ENCODE measurements around the gene ZNF660. TPM values are rescaled to one million over a fixed set of nuclear protein-coding genes. Genes with fewer than 3 reads are reported as not detected.

ZNF660 gene
- polyA plus RNA-seq, 1 experiment, result 2.8 TPM

GRCh38 chr3:44642337-44642736 is 57.6 kb downstream of the ZNF660 start:
- Histone ChIP-seq H3K27ac (ENCODE audit: low read depth, low read length) (no peak overlapping the region), H3K27me3 (ENCODE audit: control insufficient read depth, insufficient read depth, low read length) (no peaks in the 10 kb centered on the region), H3K9me3 (ENCODE audit: control insufficient read depth, insufficient read depth, low read length) (peaks cover 14% of the 10 kb centered on the region), H3K4me3 (ENCODE audit: low read depth, low read length) (no peak overlapping the region)
- POLR2A ChIA-PET, result no interaction called here
- CTCF ChIA-PET, result no interaction called here
- DNase-seq (ENCODE audit: low read depth, low spot score), result no peak
- no peak for TF ChIP-seq CTCF (IDR thresholded peaks at IDR 0.05; ENCODE audit: low read depth, low read length)

GRCh38 chr3:44643024-44643423 is 58.3 kb downstream of the ZNF660 start:
- no peak for DNase-seq (ENCODE audit: low read depth, low spot score)
- no peak for TF ChIP-seq CTCF (IDR thresholded peaks at IDR 0.05; ENCODE audit: low read depth, low read length)
- ChIA-PET POLR2A (no interaction called here), CTCF (no interaction called here)
- Histone ChIP-seq H3K27ac (ENCODE audit: low read depth, low read length) (no peak overlapping the region), H3K27me3 (ENCODE audit: control insufficient read depth, insufficient read depth, low read length) (no peaks in the 10 kb centered on the region), H3K4me3 (ENCODE audit: low read depth, low read length) (no peak overlapping the region), H3K9me3 (ENCODE audit: control insufficient read depth, insufficient read depth, low read length) (peaks cover 14% of the 10 kb centered on the region)

GRCh38 chr3:44647771-44648170 is 63.0 kb downstream of the ZNF660 start:
- Histone ChIP-seq H3K27me3 (ENCODE audit: control insufficient read depth, insufficient read depth, low read length) (no peaks in the 10 kb centered on the region), H3K9me3 (ENCODE audit: control insufficient read depth, insufficient read depth, low read length) (peaks cover 10% of the 10 kb centered on the region), H3K27ac (ENCODE audit: low read depth, low read length) (no peak overlapping the region), H3K4me3 (ENCODE audit: low read depth, low read length) (no peak overlapping the region)
- POLR2A ChIA-PET, result interaction anchor here (1.1 to 1.3 kb wide), 3 partner anchors 23 to 82 kb away, joined by 3 to 11 read pairs (median 4); partner anchors contain the start of genes ZNF197, ZNF501 and ZNF660
- TF ChIP-seq CTCF (IDR thresholded peaks at IDR 0.05; ENCODE audit: low read depth, low read length), result no peak
- DNase-seq (ENCODE audit: low read depth, low spot score), result no peak
- CTCF ChIA-PET, result no interaction called here

GRCh38 chr3:44648564-44649229 is 63.9 kb downstream of the ZNF660 start, which contains the start of gene ZNF35:
Gene ZNF35 (plus strand): TSS chr3:44648732. CDS start chr3:44651068, 2,336 bp downstream.
- DNase-seq (ENCODE audit: low read depth, low spot score), result peak; percentile 75
- peak within 1 kb of the TSS; percentile 86 for H3K4me3 ChIP-seq (ENCODE audit: low read depth, low read length)
- H3K9me3 ChIP-seq (ENCODE audit: control insufficient read depth, insufficient read depth, low read length), result peaks cover 6% of the 10 kb centered on the region
- CTCF ChIA-PET, result interaction anchor here (0.9 kb wide), 1 partner anchor 24 kb away, joined by 3 read pairs; the partner anchor contains the start of gene ZNF197
- TF ChIP-seq CTCF (IDR thresholded peaks at IDR 0.05; ENCODE audit: low read depth, low read length), result no peak
- POLR2A ChIA-PET, result interaction anchor here (0.6 to 1.3 kb wide), 7 partner anchors 24 to 859 kb away, joined by 3 to 11 read pairs (median 4); partner anchors contain the start of genes TCAIM, ZNF197, ZNF501 and ZNF660
- no peaks in the 10 kb centered on the region for H3K27me3 ChIP-seq (ENCODE audit: control insufficient read depth, insufficient read depth, low read length)
- peak within 1 kb of the TSS; percentile 79 for H3K27ac ChIP-seq (ENCODE audit: low read depth, low read length)

Other genes with a start within 250 kb of the ZNF660 start
- 23.6 and 29.6 TPM in 2 replicates for gene TCAIM, start 246.2 kb upstream of the ZNF660 start, polyA plus RNA-seq (2011; rRNA removed)
- gene ZNF445, start 107.3 kb upstream of the ZNF660 start, polyA plus RNA-seq (2011; rRNA removed), result 4.7 and 5.1 TPM in 2 replicates
- 5.7 and 8.3 TPM in 2 replicates for gene ZKSCAN7, start 29.8 kb upstream of the ZNF660 start, polyA plus RNA-seq (2011; rRNA removed)
- 11.1 and 13.9 TPM in 2 replicates for gene ZNF197, start 40.1 kb downstream of the ZNF660 start, polyA plus RNA-seq (2011; rRNA removed)
- gene ZNF35, start 63.8 kb downstream of the ZNF660 start, polyA plus RNA-seq (2011; rRNA removed), result 8.1 and 8.3 TPM in 2 replicates
- 3.0 and 4.0 TPM in 2 replicates for gene ZNF502, start 127.7 kb downstream of the ZNF660 start, polyA plus RNA-seq (2011; rRNA removed)
- 3.9 and 4.3 TPM in 2 replicates for gene ZNF501, start 144.7 kb downstream of the ZNF660 start, polyA plus RNA-seq (2011; rRNA removed)
- gene KIAA1143, start 176.7 kb downstream of the ZNF660 start, polyA plus RNA-seq (2011; rRNA removed), result 14.0 and 19.6 TPM in 2 replicates
- 2.1 and 3.6 TPM in 2 replicates for gene KIF15, start 176.8 kb downstream of the ZNF660 start, polyA plus RNA-seq (2011; rRNA removed)

Measured in AG04450 (cell line).